HG03095 (cell line): ENCODE results near the gene SH3RF1.

ENCODE experiments used
- ATAC-seq: cut with Tn5 transposase; IDR thresholded peaks from one replicate; pipeline ENCODE4 v1.9.1; 2021; ENCODE audit warnings: moderate library complexity; ENCODE audit not compliant: unreplicated experiment

Gene SH3RF1

DNA sequence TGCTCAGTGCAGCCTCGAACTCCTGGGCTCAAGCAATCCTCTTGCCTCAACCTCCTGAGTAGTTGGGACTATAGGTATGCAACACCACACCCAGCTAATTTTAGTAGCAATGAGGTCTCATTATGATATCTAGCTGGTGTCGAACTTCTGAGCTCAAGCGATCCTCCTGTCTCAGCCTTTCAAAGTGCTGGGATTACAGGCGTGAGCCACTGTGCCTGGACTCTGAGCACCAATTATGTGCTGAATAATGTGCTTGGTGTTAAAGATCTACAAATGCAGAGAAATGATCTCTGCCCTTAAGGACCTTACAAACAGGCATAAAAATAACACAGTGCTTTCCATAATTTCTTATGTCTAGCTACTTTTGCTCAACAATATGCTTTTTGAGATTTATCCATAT lies 131.7 kb downstream of the SH3RF1 start:
- ATAC-seq: no peak

GRCh38 chr4:169137558-169137920 lies 133.2 kb downstream of the SH3RF1 start:
- no peak for ATAC-seq

DNA sequence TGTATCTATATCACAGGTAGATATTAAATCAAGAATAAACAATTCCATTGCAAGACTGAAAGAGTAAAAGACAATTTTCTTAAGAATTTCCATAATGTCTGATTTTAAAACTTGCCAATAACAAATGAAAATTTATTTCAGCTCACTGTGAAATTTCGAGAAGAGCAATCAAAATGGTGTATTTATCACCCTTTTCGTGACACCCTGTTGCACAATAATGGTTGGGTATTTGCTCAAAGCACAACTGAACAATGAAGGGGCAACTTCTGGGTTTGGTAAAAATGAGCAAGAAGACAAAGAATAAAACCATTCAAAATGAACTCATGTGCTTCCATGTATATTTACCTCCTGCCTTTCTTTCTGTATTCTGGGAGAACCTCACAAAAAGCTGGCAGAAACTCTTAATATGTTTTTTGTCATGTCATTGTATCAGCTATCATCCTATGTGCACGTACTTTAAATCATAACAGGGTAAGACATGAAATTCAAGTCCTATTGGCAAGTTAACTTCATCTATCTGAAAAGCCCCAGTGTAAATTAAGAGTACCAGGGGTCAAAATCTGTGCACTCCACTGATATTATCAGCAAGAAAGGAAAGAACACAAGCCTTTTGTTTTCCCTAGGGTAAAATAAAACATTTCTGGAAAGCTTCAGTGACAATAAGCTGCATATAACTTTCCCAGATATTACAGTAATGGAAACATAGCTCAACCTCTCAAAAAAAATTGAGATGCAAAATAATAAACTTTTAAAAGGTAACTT lies 133.8 kb downstream of the SH3RF1 start:
- ATAC-seq: no peak

DNA sequence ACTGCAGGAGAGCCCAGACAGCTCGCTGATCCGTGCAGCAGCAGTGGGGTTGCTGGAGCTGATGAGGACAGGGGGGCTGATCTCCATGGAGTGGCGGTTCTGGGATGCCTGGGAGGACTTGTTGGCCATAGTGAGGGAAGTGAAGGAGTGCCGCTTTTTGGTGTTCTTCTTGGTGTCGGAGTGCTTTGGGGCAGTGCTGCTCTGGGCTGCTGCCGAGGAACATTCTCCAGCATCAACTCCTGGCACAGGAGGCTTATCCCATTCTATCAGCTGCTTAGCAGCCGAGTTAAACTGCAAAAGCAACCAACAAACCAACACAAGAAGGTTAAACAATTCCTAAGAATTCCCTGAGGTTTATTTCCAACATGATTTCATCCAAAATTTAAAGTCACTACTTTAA lies 134.4 kb downstream of the SH3RF1 start:
- no peak for ATAC-seq

- no peak for ATAC-seq
Measured at GRCh38 chr4:169135776-169136175, 135.0 kb downstream of the SH3RF1 start.

DNA sequence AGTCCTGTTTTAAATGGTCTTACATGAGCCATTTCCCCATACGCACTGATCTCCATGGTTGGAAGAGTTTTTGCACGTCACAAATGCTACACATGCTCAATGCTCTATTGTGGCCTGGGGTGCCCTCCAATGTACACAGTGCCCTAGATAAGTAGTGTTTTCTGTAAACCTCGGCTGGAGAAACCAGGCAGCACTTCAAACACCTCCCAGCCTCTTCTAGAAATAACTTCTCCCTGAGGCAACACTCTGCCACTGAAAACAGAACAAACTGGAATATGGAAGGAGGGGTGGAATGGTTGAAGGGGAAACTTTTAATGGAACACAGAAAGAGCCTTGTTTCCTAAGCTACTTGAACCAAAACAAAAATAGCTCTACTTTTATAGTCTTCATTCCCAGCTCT lies 136.8 kb downstream of the SH3RF1 start:
- no peak for ATAC-seq

DNA sequence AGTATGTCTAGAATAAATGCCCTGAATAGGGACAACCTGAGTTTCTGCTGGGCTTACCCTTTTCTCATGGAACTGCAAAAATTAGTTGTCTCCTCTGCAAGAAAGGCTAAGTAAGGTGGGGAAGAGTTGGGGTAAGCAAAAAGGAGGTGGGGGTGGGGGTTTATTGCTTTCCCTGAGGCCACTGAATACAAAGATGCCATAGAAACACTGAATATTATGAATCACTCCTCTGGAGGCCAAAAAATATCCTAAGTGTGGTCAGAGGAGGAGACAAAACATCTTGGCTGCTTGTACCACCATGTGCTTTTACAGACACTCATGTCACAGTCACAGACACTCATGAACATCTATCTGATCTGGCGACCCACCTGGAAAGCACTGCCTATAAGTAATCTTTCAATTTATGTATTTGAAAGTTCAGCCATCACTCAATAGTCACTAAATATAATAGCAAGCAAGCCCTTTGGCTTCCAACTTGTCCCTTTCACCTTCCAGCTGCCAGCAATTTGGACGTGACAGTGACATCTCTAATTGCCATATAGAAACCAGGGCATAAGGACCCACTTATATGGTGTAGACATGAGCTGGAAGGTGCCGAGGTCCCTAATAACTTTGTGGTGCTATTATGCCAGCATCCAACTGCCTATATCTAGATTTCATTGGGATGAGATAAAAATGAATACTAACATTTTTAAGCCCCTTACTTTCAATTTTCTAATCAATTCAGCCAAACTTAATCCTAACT lies 138.0 kb downstream of the SH3RF1 start:
- ATAC-seq: no peak

DNA sequence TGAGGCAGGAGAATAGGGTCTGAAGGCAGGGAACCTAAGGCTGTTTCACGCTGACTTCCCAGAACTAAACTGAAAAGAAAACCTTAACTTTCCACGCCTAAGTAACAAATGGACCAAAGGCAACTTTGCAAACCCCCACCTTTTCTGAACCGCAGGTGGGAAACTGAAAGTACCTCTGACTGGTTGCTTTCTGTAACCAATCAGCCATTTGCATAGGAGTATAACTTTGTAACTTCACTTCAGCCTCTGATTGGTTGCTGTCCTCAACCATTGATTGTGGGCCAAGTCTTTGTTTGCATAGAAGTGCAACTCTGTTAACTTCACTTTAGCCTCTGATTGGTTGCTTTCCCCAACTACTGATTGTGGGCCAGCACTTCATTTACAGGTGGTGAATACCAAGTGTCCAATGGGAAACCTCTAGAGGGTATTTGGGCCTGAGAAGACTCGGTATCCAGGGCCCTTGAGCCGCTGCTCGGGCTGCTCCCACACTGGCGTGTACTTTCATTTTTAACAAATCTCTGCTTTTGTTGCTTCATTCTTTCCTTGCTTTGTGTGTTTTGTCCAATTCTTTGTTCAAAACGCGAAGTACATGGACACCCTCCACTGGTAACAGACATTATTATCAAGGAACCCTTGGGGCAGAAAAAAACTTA lies 139.1 kb downstream of the SH3RF1 start:
- no peak for ATAC-seq

- no peak for ATAC-seq
Measured at GRCh38 chr4:169128902-169129301, 141.9 kb downstream of the SH3RF1 start.

DNA sequence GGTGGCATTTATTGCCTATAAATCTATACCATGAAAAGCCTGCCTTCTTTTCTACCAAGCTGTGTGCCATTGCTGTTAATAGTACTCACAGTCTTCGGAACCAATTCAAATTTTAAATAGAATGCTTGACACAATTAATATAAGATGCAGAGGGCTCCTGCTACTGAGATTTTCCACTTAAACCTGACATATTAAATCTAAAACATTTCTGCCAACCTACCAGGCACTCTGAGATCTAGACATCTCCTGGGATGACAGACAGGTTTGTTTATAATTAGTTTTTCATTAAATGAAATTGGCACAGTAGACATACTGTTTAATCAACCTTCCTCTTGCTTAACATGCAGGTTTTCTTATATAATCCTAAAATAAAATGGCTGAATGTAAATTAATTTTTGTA lies 143.4 kb downstream of the SH3RF1 start:
- ATAC-seq: no peak

DNA sequence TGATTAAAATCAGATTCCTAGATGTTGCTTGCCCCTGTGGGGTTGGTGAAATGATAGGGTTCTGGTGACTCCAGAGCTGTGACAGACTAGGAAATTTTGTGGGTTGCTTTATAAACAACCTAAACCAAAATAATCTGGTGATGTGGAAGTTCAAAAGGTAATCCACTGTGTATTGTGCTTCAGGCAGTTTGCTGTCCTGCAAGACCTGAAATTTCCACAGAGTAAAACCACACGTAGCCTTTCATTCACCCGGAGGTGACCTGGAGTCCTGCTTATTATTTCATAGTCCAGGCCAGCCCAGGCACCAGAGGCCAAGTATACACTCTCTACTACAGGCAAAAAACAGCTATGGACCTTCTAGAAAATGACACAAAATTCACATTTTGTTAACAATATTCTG lies 146.1 kb downstream of the SH3RF1 start:
- ATAC-seq: no peak

- ATAC-seq: no peak
Measured at GRCh38 chr4:169122422-169122821, 148.3 kb downstream of the SH3RF1 start.

DNA sequence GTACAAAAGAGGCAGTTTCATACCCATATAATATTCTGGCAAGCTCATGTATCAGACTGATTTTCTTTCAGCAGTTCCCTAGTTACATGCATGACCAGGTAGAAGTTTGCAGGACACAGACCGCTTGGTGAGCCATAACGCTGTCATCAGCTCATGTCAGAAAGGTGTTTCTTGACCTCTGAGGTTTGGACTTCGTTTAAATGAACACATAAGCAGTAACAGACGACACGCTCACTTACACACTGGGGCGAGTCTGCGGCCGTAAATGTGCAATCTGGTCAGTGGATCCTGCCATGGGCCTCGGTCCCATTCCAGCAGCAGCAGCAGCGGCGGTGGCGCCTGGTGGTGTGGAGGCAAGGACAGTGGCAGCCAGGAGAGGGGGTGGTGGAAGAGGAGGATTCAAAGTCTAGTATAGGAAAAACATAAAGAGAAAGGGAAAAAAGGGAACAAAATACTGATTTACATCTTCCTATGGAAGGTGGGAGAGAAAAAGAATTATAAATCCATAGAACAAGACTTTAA lies 148.8 kb downstream of the SH3RF1 start:
- ATAC-seq: no peak

DNA sequence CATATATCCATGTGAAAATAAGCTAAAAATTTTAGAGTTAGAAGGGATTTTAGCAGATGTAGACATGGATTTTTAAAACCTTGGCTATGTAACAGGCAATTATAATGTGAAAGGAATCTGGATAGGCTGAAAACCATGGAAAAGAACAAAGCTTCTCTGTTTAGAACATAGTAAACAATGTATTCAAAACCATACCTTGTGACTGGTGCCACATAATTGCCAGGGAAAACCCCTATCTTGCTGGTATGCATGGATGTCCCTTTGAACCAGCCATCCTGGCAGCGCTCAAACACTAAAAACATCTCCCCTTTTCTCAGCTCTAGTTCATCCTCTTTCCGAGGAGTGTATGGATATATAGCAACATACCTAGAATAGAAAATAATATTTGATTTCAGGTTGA lies 150.1 kb downstream of the SH3RF1 start:
- no peak for ATAC-seq

GRCh38 chr4:169119536-169119935 lies 151.2 kb downstream of the SH3RF1 start:
- no peak for ATAC-seq

DNA sequence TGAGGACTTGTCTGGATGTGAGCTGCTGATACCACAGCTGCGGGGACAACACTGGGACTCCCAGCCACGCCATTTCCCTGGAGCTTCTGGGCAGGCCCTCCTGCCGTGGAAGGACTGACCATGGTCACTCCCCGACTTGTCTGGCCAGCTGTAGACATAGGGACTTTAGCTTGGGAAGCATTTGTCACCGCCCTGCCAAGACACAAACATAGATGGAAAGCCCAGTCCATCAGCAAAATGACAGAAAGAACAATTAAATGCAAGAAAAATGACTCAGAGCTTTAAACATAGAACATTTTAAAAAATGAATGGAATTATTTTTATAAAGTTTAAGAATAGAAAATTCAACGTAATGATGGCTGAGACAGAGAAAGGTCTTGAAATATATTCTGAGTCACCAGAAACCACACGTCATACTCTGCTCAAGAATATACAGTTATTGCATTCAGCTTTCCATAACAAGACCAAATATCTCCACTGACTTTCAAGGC lies 153.1 kb downstream of the SH3RF1 start:
- no peak for ATAC-seq

DNA sequence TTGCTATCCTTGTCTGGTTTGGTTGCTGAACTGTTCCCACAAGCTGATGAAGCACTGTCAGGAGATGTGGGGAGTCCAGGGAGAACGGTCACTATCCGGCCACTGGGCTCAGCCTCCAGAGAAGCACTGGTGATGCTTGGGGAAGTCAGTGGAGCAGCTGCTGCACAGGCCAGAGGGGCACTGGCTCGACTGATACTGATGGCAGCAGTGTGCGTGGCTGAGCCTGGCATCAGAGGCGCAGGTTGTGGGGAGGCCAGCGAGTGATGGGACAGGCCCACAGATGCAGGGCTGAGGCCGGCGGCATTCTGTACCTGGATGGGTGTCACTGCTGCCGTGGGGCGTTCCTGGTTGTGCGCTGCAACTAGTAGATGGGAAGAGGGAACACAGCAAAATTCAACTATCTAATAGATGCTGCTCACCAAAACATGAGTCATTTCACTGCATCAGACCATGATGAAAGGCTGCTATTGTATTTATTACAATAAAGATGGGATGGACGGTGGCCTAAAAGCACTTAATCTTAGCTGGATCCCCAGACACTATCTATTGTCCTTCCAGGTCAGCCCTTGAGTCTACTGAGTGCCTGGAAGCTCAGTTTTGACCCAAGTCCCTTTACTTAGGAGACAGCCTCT lies 154.4 kb downstream of the SH3RF1 start:
- ATAC-seq: no peak

GRCh38 chr4:169115897-169116254 lies 154.9 kb downstream of the SH3RF1 start:
- no peak for ATAC-seq

GRCh38 chr4:169115144-169115896 lies 155.4 kb downstream of the SH3RF1 start:
- ATAC-seq: no peak

GRCh38 chr4:169114341-169114974 lies 156.3 kb downstream of the SH3RF1 start:
- no peak for ATAC-seq
